PC-3 (cell line): ENCODE measurements around the gene NAPSA. TPM values are rescaled to one million over a fixed set of nuclear protein-coding genes. Genes with fewer than 3 reads are reported as not detected.

Experiments used
- ATAC-seq: fragments of 200-7000 bp; cut with Tn5 transposase; 2 replicates; pipeline ENCODE4 v1.9.1; 2020; ENCODE audit warnings: mild to moderate bottlenecking, moderate library complexity
- BruUV-seq: library from RNA; stranded (reverse); fragments of 400-500 nt; replicated peaks from 2 replicates; lab custom pipeline; 2021; lab: Mats Ljungman, UMichigan
- CTCF ChIA-PET: fragments of 300-600 bp; sonication (Branson Sonifier 250); formaldehyde crosslinking; loops from one replicate; lab custom pipeline; 2022; ENCODE audit warnings: antibody characterized with exemption; lab: Charles Lee
- POLR2A ChIA-PET: fragments of 300-600 bp; sonication (Branson Sonifier 250); formaldehyde crosslinking; loops from one replicate; lab custom pipeline; 2022; ENCODE audit warnings: antibody characterized with exemption; ENCODE audit not compliant: unreplicated experiment; lab: Charles Lee
- DNase-seq: peaks from one replicate; pipeline ENCODE4 v3.0.0-alpha.2; 2015
- H2AFZ ChIP-seq: fragments of 300-600 bp; sonication (generic); 2 replicates; pipeline ENCODE4 v1.6.0; 2016; ENCODE audit warnings: antibody characterized with exemption, low read length
- H3F3A ChIP-seq: fragments of 300-600 bp; sonication (generic); one replicate; pipeline ENCODE4 v1.6.0; 2017; ENCODE audit warnings: antibody characterized with exemption, low read length, control low read depth, mild to moderate bottlenecking; ENCODE audit not compliant: unreplicated experiment
- H3K27ac ChIP-seq: fragments of 300-600 bp; sonication (generic); 2 replicates; pipeline ENCODE4 v1.5.1; 2016; ENCODE audit warnings: mild to moderate bottlenecking, low read length
- H3K27me3 ChIP-seq: fragments of 300-600 bp; sonication (generic); 2 replicates; pipeline ENCODE4 v1.6.1; 2016; ENCODE audit warnings: low read length, mixed read lengths
- H3K36me3 ChIP-seq: fragments of 300-600 bp; sonication (generic); 2 replicates; pipeline ENCODE4 v1.6.1; 2016; ENCODE audit warnings: low read depth, mixed run types, low read length, mixed read lengths
- H3K4me1 ChIP-seq: fragments of 300-600 bp; sonication (generic); 2 replicates; pipeline ENCODE4 v1.5.1; 2016; ENCODE audit warnings: low read length; ENCODE audit not compliant: insufficient read depth
- H3K4me2 ChIP-seq: fragments of 300-600 bp; sonication (generic); 2 replicates; pipeline ENCODE4 v1.6.0; 2016; ENCODE audit warnings: low read length
- H3K4me3 ChIP-seq: fragments of 300-600 bp; sonication (generic); 2 replicates; pipeline ENCODE4 v1.5.1; 2016; ENCODE audit warnings: mild to moderate bottlenecking, low read length, mixed read lengths
- H3K79me2 ChIP-seq: fragments of 300-600 bp; sonication (generic); 2 replicates; pipeline ENCODE4 v1.6.1; 2017; ENCODE audit warnings: low read length, mixed read lengths
- H3K9ac ChIP-seq: fragments of 300-600 bp; sonication (generic); 2 replicates; pipeline ENCODE4 v1.6.0; 2016; ENCODE audit warnings: mild to moderate bottlenecking, low read length
- H3K9me2 ChIP-seq: fragments of 300-600 bp; sonication (generic); replicated peaks from 2 replicates; pipeline ENCODE4 v1.6.1; 2016; ENCODE audit warnings: mixed run types, low read length, mixed read lengths
- H3K9me3 ChIP-seq: fragments of 300-600 bp; sonication (generic); 2 replicates; pipeline ENCODE4 v1.6.1; 2016; ENCODE audit warnings: low read length, mixed read lengths
- H4K20me1 ChIP-seq: fragments of 300-600 bp; sonication (generic); 2 replicates; pipeline ENCODE4 v1.6.1; 2016; ENCODE audit warnings: low read length, mixed read lengths
- EZH2 ChIP-seq: fragments of 300-600 bp; sonication (generic); IDR thresholded peaks from one replicate; pipeline ENCODE4 v1.6.1; 2017; ENCODE audit warnings: antibody characterized with exemption, mild to moderate bottlenecking, low read length; ENCODE audit not compliant: unreplicated experiment
- EZH2phosphoT487 ChIP-seq: fragments of 300-600 bp; sonication (generic); IDR thresholded peaks from 2 replicates; pipeline ENCODE4 v1.6.1; 2018; ENCODE audit warnings: mild to moderate bottlenecking, antibody characterized with exemption, low read length, borderline replicate concordance
- intact Hi-C: fragments of 100-400 bp; cut with micrococcal nuclease; formaldehyde crosslinking; loops from 2 replicates; pipeline ENCODE4 v1.9.0; 2023
- total RNA-seq: library from RNA; depleted of rRNA; stranded (reverse); fragments of >200 nt; gene quantifications from 2 replicates; pipeline ENCODE4 v1.2.3, GENCODE V29; 2014
- TF ChIP-seq, protein P1 (sequence below): fragments of 300-600 bp; sonication (generic); conservative IDR thresholded peaks from 2 replicates; pipeline ENCODE4 v1.5.1; 2017; ENCODE audit warnings: antibody characterized with exemption, low read depth, mild to moderate bottlenecking, low read length

The NAPSA gene
- total RNA-seq, 1 experiment from 2014 or later, result 3.0 TPM

- BruUV-seq, result TSS peak; percentile 59
- DNase-seq, result peak; percentile 99
- H3K36me3 ChIP-seq, result no peaks in the 10 kb centered on the region
- ATAC-seq, result peak; percentile 75
- H3K27me3 ChIP-seq, result no peaks in the 10 kb centered on the region
- H3K9me3 ChIP-seq, result no peaks in the 10 kb centered on the region
- ChIA-PET POLR2A (interaction anchor here (0.5 to 1.0 kb wide), 8 partner anchors 15 to 490 kb away, joined by 3 to 7 read pairs (median 5); partner anchors contain the start of gene NR1H2), CTCF (interaction anchor here (0.6 to 1.9 kb wide), 17 partner anchors 13 to 1374 kb away, joined by 3 to 35 read pairs (median 8); partner anchors contain the start of gene ZNF473)
- H3F3A ChIP-seq, result no peaks in the 10 kb centered on the region
- peaks cover 13% of the 10 kb centered on the region; the same call in 1 of the 2 replicates for H4K20me1 ChIP-seq
- no peak within 1 kb of the TSS for H3K27ac ChIP-seq
- H2AFZ ChIP-seq, result peak within 1 kb of the TSS; percentile 76
- no peaks in the 10 kb centered on the region for H3K79me2 ChIP-seq
- intact Hi-C loops, result loop anchor here (1.0 to 2.0 kb wide), 4 partner anchors 29 to 461 kb away; partner anchors contain the start of gene JOSD2
- peak within 1 kb of the TSS; percentile 64 for H3K4me3 ChIP-seq
- H3K9ac ChIP-seq, result no peak within 1 kb of the TSS
- TF ChIP-seq, protein P1, sequence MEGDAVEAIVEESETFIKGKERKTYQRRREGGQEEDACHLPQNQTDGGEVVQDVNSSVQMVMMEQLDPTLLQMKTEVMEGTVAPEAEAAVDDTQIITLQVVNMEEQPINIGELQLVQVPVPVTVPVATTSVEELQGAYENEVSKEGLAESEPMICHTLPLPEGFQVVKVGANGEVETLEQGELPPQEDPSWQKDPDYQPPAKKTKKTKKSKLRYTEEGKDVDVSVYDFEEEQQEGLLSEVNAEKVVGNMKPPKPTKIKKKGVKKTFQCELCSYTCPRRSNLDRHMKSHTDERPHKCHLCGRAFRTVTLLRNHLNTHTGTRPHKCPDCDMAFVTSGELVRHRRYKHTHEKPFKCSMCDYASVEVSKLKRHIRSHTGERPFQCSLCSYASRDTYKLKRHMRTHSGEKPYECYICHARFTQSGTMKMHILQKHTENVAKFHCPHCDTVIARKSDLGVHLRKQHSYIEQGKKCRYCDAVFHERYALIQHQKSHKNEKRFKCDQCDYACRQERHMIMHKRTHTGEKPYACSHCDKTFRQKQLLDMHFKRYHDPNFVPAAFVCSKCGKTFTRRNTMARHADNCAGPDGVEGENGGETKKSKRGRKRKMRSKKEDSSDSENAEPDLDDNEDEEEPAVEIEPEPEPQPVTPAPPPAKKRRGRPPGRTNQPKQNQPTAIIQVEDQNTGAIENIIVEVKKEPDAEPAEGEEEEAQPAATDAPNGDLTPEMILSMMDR, result no peak
- no peak for TF ChIP-seq EZH2
- TF ChIP-seq EZH2phosphoT487, result no peak
- H3K4me1 ChIP-seq, result peaks cover 16% of the 10 kb centered on the region; the same call in 1 of the 2 replicates
- no peaks in the 10 kb centered on the region for H3K9me2 ChIP-seq
- peak within 1 kb of the TSS; percentile 86 for H3K4me2 ChIP-seq
Measured at GRCh38 chr19:50329146-50329925, 36.1 kb downstream of the NAPSA start, which contains the start of gene KCNC3. Gene KCNC3 (minus strand): TSS chr19:50329377. CDS start chr19:50329082, 295 bp downstream.

DNA sequence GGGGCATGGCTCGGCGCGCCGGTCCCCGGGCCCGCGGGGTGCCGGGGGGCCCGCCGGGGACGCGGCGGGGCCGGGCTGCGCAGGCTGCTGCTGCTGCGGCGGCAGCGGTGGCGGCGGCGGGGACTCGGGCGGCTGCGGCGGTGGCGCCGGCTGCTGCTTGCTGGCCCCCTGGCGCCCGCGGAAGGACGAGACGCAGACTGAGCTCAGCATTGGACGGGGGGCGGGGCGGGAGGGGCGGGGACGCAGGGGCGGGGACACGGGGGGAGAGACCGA is 36.6 kb downstream of the NAPSA start:
- DNase-seq, result no peak
- H3K4me2 ChIP-seq, result peak overlapping the region; percentile 86; the same call in 1 of the 2 replicates
- no peaks in the 10 kb centered on the region for H3K9me3 ChIP-seq
- H3K9me2 ChIP-seq, result no peaks in the 10 kb centered on the region
- H3K27ac ChIP-seq, result no peak overlapping the region
- H3K27me3 ChIP-seq, result no peaks in the 10 kb centered on the region
- ATAC-seq, result peak; percentile 21
- CTCF ChIA-PET, result interaction anchor here (0.6 to 1.9 kb wide), 17 partner anchors 13 to 1374 kb away, joined by 3 to 35 read pairs (median 8); partner anchors contain the start of gene ZNF473
- no peaks in the 10 kb centered on the region for H3K36me3 ChIP-seq
- no peak overlapping the region for H3K9ac ChIP-seq
- TF ChIP-seq, protein P1, result no peak
- no peak for TF ChIP-seq EZH2phosphoT487
- TF ChIP-seq EZH2, result no peak
- intact Hi-C loops, result loop anchor here (1.0 to 2.0 kb wide), 4 partner anchors 28 to 460 kb away; partner anchors contain the start of gene JOSD2
- H4K20me1 ChIP-seq, result peaks cover 13% of the 10 kb centered on the region; the same call in 1 of the 2 replicates
- peaks cover 13% of the 10 kb centered on the region; the same call in 1 of the 2 replicates for H3K4me1 ChIP-seq
- POLR2A ChIA-PET, result interaction anchor here (0.5 to 1.0 kb wide), 7 partner anchors 15 to 639 kb away, joined by 3 to 7 read pairs (median 5); partner anchors contain the start of genes ADM5 and NR1H2
- BruUV-seq, result no TSS peak
- H3F3A ChIP-seq, result no peaks in the 10 kb centered on the region
- H3K79me2 ChIP-seq, result no peaks in the 10 kb centered on the region
- no peak overlapping the region for H2AFZ ChIP-seq
- no peak overlapping the region for H3K4me3 ChIP-seq
